B cell (primary cell): ENCODE results near the gene CDH16. TPM values are rescaled to one million over a fixed set of nuclear protein-coding genes. Genes with fewer than 3 reads are reported as not detected.

Experiments used
- ATAC-seq: fragments of 200-7000 bp; cut with Tn5 transposase; one replicate; pipeline ENCODE4 v1.10.0; 2021; ENCODE audit warnings: low read depth, mild to moderate bottlenecking, moderate number of reproducible peaks, moderate library complexity
- CTCF ChIA-PET: fragments of 350-600 bp; sonication (Branson Sonifier 250); formaldehyde crosslinking; loops from one replicate; lab custom pipeline; 2021; ENCODE audit warnings: antibody characterized with exemption, inconsistent platforms; lab: Charles Lee
- POLR2A ChIA-PET: fragments of 350-600 bp; sonication (Branson Sonifier 250); formaldehyde crosslinking; loops from one replicate; lab custom pipeline; 2021; ENCODE audit warnings: antibody characterized with exemption; lab: Charles Lee
- DNase-seq: peaks from one replicate; pipeline ENCODE4 v3.0.0; 2013
- H2AFZ ChIP-seq: 2 replicates; pipeline ENCODE4 v1.6.1; 2012; ENCODE audit warnings: mild to moderate bottlenecking, low read depth, low read length; ENCODE audit not compliant: insufficient read depth, poor library complexity, severe bottlenecking
- H3K27ac ChIP-seq, 2 donors: 1 replicate in 1 of 2; 2 replicates in 1 of 2; pipeline ENCODE4 v1.5.1; 2012 to 2013; ENCODE audit warnings: low read length in 2 of 2, mild to moderate bottlenecking in 2 of 2, moderate library complexity in 1 of 2
- H3K27me3 ChIP-seq, 4 experiments: fragments of 200-600 bp in 1 of 4; sonication (generic) in 1 of 4; replicated peaks in 1 of 4; 1 replicate in 2 of 4; 2 replicates in 2 of 4; pipeline versions ENCODE4 v1.6.1 to v1.7.0; 2013 to 2016; ENCODE audit warnings: low read length in 3 of 4, mild to moderate bottlenecking in 2 of 4, mixed read lengths in 1 of 4, moderate library complexity in 1 of 4; ENCODE audit not compliant: insufficient read depth in 4 of 4, control insufficient read depth in 3 of 4; ENCODE audit errors: control extremely low read depth in 1 of 4
- H3K36me3 ChIP-seq, 2 experiments: replicated peaks in 1 of 2; 1 replicate in 1 of 2; 2 replicates in 1 of 2; pipeline versions ENCODE4 v1.6.1 to v1.7.1; 2013; ENCODE audit warnings: low read length in 1 of 2; ENCODE audit not compliant: insufficient read depth in 2 of 2, control insufficient read depth in 1 of 2; ENCODE audit errors: control extremely low read depth in 1 of 2, extremely low read depth in 1 of 2
- H3K4me1 ChIP-seq, 2 donors: fragments of 200-600 bp in 1 of 2; sonication (generic) in 1 of 2; 1 replicate in 1 of 2; 2 replicates in 1 of 2; pipeline versions ENCODE4 v1.5.1 to v1.6.1; 2013 to 2017; ENCODE audit warnings: low read length in 2 of 2; ENCODE audit not compliant: control insufficient read depth in 2 of 2, insufficient read depth in 2 of 2
- H3K4me2 ChIP-seq: replicated peaks from 2 replicates; pipeline ENCODE3; 2012; ENCODE audit warnings: mild to moderate bottlenecking, low read depth, low read length; ENCODE audit not compliant: poor library complexity, severe bottlenecking
- H3K4me3 ChIP-seq, 5 experiments: fragments of 200-600 bp in 1 of 5; sonication (generic) in 1 of 5; 1 replicate in 3 of 5; 2 replicates in 2 of 5; pipeline versions ENCODE4 v1.5.1 to v1.7.0; 2011 to 2016; ENCODE audit warnings: low read length in 4 of 5, mild to moderate bottlenecking in 4 of 5, low read depth in 2 of 5, control low read depth in 1 of 5, moderate library complexity in 1 of 5; ENCODE audit not compliant: insufficient read depth in 1 of 5; ENCODE audit errors: control extremely low read depth in 1 of 5, extremely low read depth in 1 of 5
- H3K79me2 ChIP-seq: fragments of 200-600 bp; sonication (generic); one replicate; pipeline ENCODE4 v1.6.0; 2016; ENCODE audit warnings: low read length; ENCODE audit not compliant: control insufficient read depth, insufficient read depth
- H3K9ac ChIP-seq: fragments of 200-600 bp; sonication (generic); 2 replicates; pipeline ENCODE4 v1.6.1; 2017; ENCODE audit warnings: mild to moderate bottlenecking, low read length, moderate library complexity
- H3K9me3 ChIP-seq, 3 donors: one replicate each; pipeline versions ENCODE4 v1.6.1 to v1.7.1; 2013; ENCODE audit warnings: low read length in 2 of 3; ENCODE audit not compliant: control insufficient read depth in 2 of 3, insufficient read depth in 1 of 3; ENCODE audit errors: control extremely low read depth in 1 of 3
- H4K20me1 ChIP-seq: 2 replicates; pipeline ENCODE4 v1.6.0; 2012; ENCODE audit warnings: mild to moderate bottlenecking, low read length; ENCODE audit not compliant: insufficient read depth, control insufficient read depth, poor library complexity, severe bottlenecking
- H3K27ac Mint-ChIP-seq: one replicate; pipeline ENCODE4 v1.8.0; 2021; ENCODE audit warnings: mixed read lengths
- H3K27me3 Mint-ChIP-seq: one replicate; pipeline ENCODE4 v1.8.0; 2021; ENCODE audit warnings: mixed read lengths
- H3K4me1 Mint-ChIP-seq: one replicate; pipeline ENCODE4 v1.8.0; 2021; ENCODE audit warnings: mixed read lengths
- H3K4me3 Mint-ChIP-seq: one replicate; pipeline ENCODE4 v1.8.0; 2021; ENCODE audit warnings: mixed read lengths
- H3K9me3 Mint-ChIP-seq: one replicate; pipeline ENCODE4 v1.8.0; 2022; ENCODE audit warnings: mixed read lengths; ENCODE audit not compliant: insufficient read depth
- EZH2 ChIP-seq: IDR thresholded peaks from 2 replicates; pipeline ENCODE4 v1.6.1; 2012; ENCODE audit warnings: borderline replicate concordance, low read depth, mild to moderate bottlenecking, moderate library complexity, low read length; ENCODE audit not compliant: insufficient read depth, poor library complexity, severe bottlenecking
- WGBS: methylation state at CpG from one replicate; pipeline ENCODE4 v1.1.5; 2013; ENCODE audit warnings: missing lambda C conversion rate; ENCODE audit not compliant: insufficient coverage; 5-methylcytosine and 5-hydroxymethylcytosine counted together
- intact Hi-C: fragments of 100-400 bp; cut with micrococcal nuclease; formaldehyde crosslinking; loops from one replicate; pipeline ENCODE4 v1.10.0; 2022
- polyA plus RNA-seq: library from polyadenylated mRNA; depleted of rRNA; stranded (reverse); fragments of >200 nt; gene quantifications from 2 replicates; pipeline ENCODE4 v1.2.3, GENCODE V29; 2012
- total RNA-seq, 2 donors: library from RNA; stranded (reverse); fragments of 120-200 nt in 1 of 2; gene quantifications; 1 replicate in 1 of 2; 2 replicates in 1 of 2; pipeline versions ENCODE4 v1.2.3 to v1.2.4, GENCODE V29; 2013 to 2022
- TF ChIP-seq, protein P1 (sequence below): fragments of 200-600 bp; IDR thresholded peaks from one replicate; pipeline ENCODE4 v1.8.0; 2022; ENCODE audit warnings: antibody characterized with exemption, mild to moderate bottlenecking

The CDH16 gene
- total and polyA plus RNA-seq, 2 donors (not counting 1 experiment from before 2014, with no cell fraction given): not detected

DNA sequence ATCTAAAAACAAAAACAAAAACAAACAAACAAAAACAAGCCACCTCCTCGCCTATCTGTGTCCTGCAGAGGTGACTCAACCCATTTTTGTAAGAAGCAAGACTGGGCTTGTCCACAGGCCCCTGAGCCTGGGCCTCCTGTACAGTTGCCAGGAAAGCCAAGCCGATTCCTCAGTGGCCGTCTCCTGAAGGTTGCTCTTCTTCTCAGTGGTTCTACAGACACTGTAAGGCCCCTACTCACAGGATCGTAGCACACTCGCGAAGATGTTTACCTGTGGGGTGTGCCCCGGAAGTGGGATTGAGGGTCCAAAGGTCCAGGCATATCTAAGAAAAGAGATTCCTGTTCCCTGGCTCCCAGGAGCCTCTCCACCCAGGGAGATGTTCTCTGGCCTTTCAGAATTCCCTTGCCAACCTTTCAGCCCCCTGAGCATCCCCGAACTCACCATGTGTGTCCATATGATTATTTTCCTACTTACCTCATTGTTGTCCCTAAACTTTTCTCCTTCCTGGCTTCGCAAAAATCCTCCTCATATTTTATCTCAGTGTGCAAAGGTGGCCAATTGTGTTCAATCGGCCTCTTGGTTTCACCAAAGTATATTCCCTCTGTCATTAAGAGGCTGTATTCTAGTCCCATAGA lies 34.9 kb upstream of the CDH16 start:
- TF ChIP-seq EZH2: no peak
- TF ChIP-seq, protein P1, sequence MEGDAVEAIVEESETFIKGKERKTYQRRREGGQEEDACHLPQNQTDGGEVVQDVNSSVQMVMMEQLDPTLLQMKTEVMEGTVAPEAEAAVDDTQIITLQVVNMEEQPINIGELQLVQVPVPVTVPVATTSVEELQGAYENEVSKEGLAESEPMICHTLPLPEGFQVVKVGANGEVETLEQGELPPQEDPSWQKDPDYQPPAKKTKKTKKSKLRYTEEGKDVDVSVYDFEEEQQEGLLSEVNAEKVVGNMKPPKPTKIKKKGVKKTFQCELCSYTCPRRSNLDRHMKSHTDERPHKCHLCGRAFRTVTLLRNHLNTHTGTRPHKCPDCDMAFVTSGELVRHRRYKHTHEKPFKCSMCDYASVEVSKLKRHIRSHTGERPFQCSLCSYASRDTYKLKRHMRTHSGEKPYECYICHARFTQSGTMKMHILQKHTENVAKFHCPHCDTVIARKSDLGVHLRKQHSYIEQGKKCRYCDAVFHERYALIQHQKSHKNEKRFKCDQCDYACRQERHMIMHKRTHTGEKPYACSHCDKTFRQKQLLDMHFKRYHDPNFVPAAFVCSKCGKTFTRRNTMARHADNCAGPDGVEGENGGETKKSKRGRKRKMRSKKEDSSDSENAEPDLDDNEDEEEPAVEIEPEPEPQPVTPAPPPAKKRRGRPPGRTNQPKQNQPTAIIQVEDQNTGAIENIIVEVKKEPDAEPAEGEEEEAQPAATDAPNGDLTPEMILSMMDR: no peak
- H3K4me1 ChIP-seq: peaks cover 5 to 10% of the 10 kb centered on the region in 2 donors
- H3K9me3 ChIP-seq: peaks cover 0 to 6% (median 0%) of the 10 kb centered on the region in 3 donors
- no peak overlapping the region for H3K27ac Mint-ChIP-seq
- no peak overlapping the region for H3K9ac ChIP-seq
- no peaks in the 10 kb centered on the region for H3K79me2 ChIP-seq
- ChIA-PET CTCF (interaction anchor here (0.6 to 1.7 kb wide), 13 partner anchors 10 to 1431 kb away, joined by 3 to 14 read pairs (median 4); no protein-coding TSS in a partner anchor), POLR2A (interaction anchor here (0.6 to 0.7 kb wide), 3 partner anchors 60 to 543 kb away, joined by 3 read pairs; no protein-coding TSS in a partner anchor)
- peaks cover 58% of the 10 kb centered on the region for H3K27me3 Mint-ChIP-seq
- 83% methylated on average over 9 of the region's 10 CpGs for WGBS
- H3K9me3 Mint-ChIP-seq: no peaks in the 10 kb centered on the region
- no peak overlapping the region for H3K27ac ChIP-seq
- ATAC-seq: no peak
- H3K4me2 ChIP-seq: no peak overlapping the region
- no peaks in the 10 kb centered on the region for H4K20me1 ChIP-seq
- no peak overlapping the region for H3K4me3 ChIP-seq
- peaks cover 0 to 28% (median 16%) of the 10 kb centered on the region in 4 experiments for H3K27me3 ChIP-seq
- H3K36me3 ChIP-seq: no peaks in the 10 kb centered on the region
- no peak overlapping the region for H2AFZ ChIP-seq
- no peak for DNase-seq
- H3K4me1 Mint-ChIP-seq: peaks cover 2% of the 10 kb centered on the region
- H3K4me3 Mint-ChIP-seq: no peak overlapping the region
- intact Hi-C loops: loop anchor here (1.0 to 2.0 kb wide), 3 partner anchors 58 to 232 kb away; no protein-coding TSS in a partner anchor
